ENCODE data around the gene UBL4B.

GRCh38 chr1:110083061-110083865, 29.0 kb upstream of the UBL4B start:
- TF ChIP-seq POLR2A (IDR thresholded peaks at IDR 0.05) (no peak), CTCF (IDR thresholded peaks at IDR 0.05) (no peak)
